SJSA1 (cell line): Measurements from ENCODE around the gene PRND. TPM values are rescaled to one million over a fixed set of nuclear protein-coding genes. Genes with fewer than 3 reads are reported as not detected.
"Not testable (repeated sequence)": the region's sequence is repeated elsewhere in the genome, so short reads cannot be mapped to it uniquely, and the experiment has no call there.

Source experiments
- DNase-seq, 2 experiments: peaks; one replicate each; pipeline ENCODE4 v3.0.0-alpha.2; 2015 to 2020; ENCODE audit warnings: low spot score in 2 of 2, low read depth in 1 of 2
- H3K27ac ChIP-seq: fragments of 250-450 bp; sonication (Bioruptor Pico); 2 replicates; pipeline ENCODE4 v1.5.1; 2020; ENCODE audit warnings: mild to moderate bottlenecking, moderate library complexity
- H3K27me3 ChIP-seq: fragments of 250-450 bp; sonication (Bioruptor Pico); replicated peaks from 2 replicates; pipeline ENCODE4 v1.5.1; 2020; ENCODE audit warnings: mild to moderate bottlenecking, moderate library complexity
- H3K36me3 ChIP-seq: fragments of 250-450 bp; sonication (Bioruptor Pico); 2 replicates; pipeline ENCODE4 v1.5.1; 2020; ENCODE audit warnings: mild to moderate bottlenecking
- H3K4me1 ChIP-seq: fragments of 250-450 bp; sonication (Bioruptor Pico); replicated peaks from 2 replicates; pipeline ENCODE4 v1.6.1; 2021; ENCODE audit warnings: mild to moderate bottlenecking
- H3K4me3 ChIP-seq: fragments of 250-450 bp; sonication (Bioruptor Pico); 2 replicates; pipeline ENCODE4 v1.5.1; 2020; ENCODE audit warnings: mild to moderate bottlenecking
- H3K9me3 ChIP-seq: fragments of 250-450 bp; sonication (Bioruptor Pico); replicated peaks from 2 replicates; pipeline ENCODE4 v1.5.1; 2020; ENCODE audit warnings: mild to moderate bottlenecking
- total RNA-seq: library from RNA; depleted of rRNA; stranded (reverse); fragments of >200 nt; shearing (Covaris generic); gene quantifications from 2 replicates; pipeline ENCODE4 v1.2.3, GENCODE V29; 2014

The PRND gene
- total RNA-seq, 1 experiment from 2014 or later: not detected

DNA sequence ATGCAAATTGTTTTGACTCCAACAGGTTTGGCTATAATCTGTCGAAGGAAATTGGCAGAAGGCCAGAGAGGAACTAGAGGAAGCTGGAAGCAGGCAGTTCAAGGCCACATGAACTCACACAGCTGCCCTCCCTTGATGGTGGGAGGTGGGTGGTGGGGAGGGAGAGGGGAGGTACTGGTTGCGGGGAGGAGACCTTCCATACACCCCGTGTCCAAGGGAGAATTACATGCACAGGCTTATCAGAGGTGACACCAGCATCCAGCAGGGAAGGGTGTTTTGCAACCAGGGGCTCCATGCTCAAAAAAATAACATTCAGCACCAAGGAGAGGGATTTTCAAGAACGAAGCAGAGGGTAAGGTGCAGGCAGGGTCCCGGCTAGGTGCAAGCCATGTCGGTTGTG lies 9.1 kb downstream of the PRND start:
- H3K27me3 ChIP-seq: peaks cover 7% of the 10 kb centered on the region; the same call in 1 of the 2 replicates
- no peak for DNase-seq
- no peak overlapping the region for H3K27ac ChIP-seq
- no peaks in the 10 kb centered on the region for H3K36me3 ChIP-seq
- H3K4me1 ChIP-seq: peaks cover 5% of the 10 kb centered on the region; the same call in 1 of the 2 replicates
- no peaks in the 10 kb centered on the region for H3K9me3 ChIP-seq
- no peak overlapping the region for H3K4me3 ChIP-seq

DNA sequence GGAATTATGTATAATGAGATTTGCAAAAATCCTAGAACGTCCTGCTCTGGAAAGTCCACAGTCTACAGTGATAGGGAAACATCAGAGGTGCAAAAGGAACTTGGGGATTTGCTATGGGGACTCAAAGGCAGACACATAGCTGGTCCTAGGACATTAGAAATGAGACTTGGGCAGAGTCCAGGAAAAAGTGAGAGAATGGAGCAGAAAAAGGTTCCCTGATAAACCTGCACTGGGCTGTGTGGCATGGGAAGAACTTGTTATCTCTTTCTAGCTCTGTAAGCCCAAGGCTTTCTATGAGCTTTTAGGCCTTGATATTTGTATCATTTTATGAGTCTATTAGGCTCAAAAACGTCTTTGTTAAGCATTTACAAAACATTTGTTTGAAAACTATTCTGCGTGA lies 15.2 kb downstream of the PRND start:
- H3K27me3 ChIP-seq: peaks cover 7% of the 10 kb centered on the region
- DNase-seq: no peak
- no peaks in the 10 kb centered on the region for H3K9me3 ChIP-seq
- H3K4me1 ChIP-seq: no peaks in the 10 kb centered on the region
- H3K4me3 ChIP-seq: no peak overlapping the region
- H3K27ac ChIP-seq: no peak overlapping the region
- H3K36me3 ChIP-seq: no peaks in the 10 kb centered on the region

DNA sequence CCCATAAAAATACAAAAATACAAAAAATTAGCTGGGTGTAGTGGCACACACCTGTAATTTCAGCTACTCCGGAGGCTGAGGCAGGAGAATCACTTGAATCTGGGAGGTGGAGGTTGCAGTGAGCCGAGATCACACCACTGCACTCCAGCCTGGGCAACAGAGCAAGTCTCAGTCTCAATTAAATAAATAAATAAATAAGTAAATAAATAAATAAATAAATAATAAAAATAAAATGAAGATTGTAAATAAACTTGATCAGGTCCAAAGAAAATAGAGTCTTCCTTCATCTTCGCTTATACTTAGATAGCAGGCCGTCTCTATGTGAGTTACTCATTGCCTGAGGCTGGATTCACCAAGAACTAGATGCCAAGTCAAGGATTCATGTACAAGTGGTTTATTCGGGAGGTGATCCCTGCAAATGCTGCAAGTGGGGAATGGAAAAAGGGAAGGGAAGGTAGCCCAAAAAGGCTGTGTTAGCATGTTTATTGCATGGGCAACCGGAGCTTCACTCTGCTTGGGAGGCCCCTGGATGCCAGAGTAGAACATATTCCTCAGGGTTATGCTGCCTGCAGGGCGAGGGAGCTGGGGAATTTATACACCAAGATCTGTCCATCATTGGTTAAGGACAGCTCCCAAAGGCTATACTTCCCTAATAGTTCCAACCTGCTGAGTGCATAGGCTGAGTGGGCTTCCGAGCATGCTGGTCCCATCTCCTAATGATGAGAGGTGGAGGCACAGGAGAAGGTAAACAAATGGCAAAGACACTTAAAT lies 16.3 kb downstream of the PRND start:
- no peak overlapping the region for H3K27ac ChIP-seq
- H3K4me1 ChIP-seq: no peaks in the 10 kb centered on the region
- no peak for DNase-seq
- H3K36me3 ChIP-seq: no peaks in the 10 kb centered on the region
- H3K9me3 ChIP-seq: no peaks in the 10 kb centered on the region
- peaks cover 9% of the 10 kb centered on the region for H3K27me3 ChIP-seq
- no peak overlapping the region for H3K4me3 ChIP-seq

GRCh38 chr20:4740774-4741431 lies 19.2 kb downstream of the PRND start:
- no peaks in the 10 kb centered on the region for H3K9me3 ChIP-seq
- no peak overlapping the region for H3K4me3 ChIP-seq
- peaks cover 10% of the 10 kb centered on the region; the same call in 1 of the 2 replicates for H3K27me3 ChIP-seq
- no peaks in the 10 kb centered on the region for H3K36me3 ChIP-seq
- H3K27ac ChIP-seq: no peak overlapping the region
- H3K4me1 ChIP-seq: no peaks in the 10 kb centered on the region
- peak; percentile 29 to 53 for DNase-seq

DNA sequence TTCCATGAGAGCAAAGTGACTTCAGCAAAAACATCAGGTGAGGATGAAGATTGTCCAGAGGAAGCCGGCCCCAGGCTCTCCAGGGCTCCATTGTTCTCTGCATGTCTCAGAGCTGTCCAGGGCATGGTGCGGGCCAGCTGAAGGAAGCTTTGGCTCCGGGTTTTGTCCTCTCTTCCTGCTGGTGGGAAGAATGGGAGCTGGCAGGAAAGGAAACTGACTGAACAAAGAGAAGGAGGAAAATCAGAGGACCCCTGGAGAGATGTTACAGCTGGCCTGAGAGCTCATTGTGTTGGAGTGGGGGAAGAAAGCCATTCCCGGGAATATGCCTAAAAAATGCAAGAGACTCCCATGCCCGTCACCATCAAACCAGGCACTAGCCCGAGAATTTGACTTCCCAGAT lies 27.1 kb downstream of the PRND start:
- Histone ChIP-seq H3K27me3 (peaks cover 16% of the 10 kb centered on the region; the same call in 1 of the 2 replicates), H3K4me3 (no peak overlapping the region), H3K4me1 (no peaks in the 10 kb centered on the region), H3K36me3 (no peaks in the 10 kb centered on the region), H3K9me3 (0 out of 2 replicates have a peak, but pooled peaks cover 3% of the 10 kb centered on the region), H3K27ac (no peak overlapping the region)
- no peak for DNase-seq

- H3K36me3 ChIP-seq: no peaks in the 10 kb centered on the region
- H3K4me3 ChIP-seq: no peak overlapping the region
- no peak for DNase-seq
- H3K27ac ChIP-seq: no peak overlapping the region
- 0 out of 2 replicates have a peak, but pooled peaks cover 3% of the 10 kb centered on the region for H3K9me3 ChIP-seq
- peaks cover 16% of the 10 kb centered on the region; the same call in 1 of the 2 replicates for H3K27me3 ChIP-seq
- H3K4me1 ChIP-seq: no peaks in the 10 kb centered on the region
Measured at GRCh38 chr20:4749326-4749725, 27.6 kb downstream of the PRND start.

DNA sequence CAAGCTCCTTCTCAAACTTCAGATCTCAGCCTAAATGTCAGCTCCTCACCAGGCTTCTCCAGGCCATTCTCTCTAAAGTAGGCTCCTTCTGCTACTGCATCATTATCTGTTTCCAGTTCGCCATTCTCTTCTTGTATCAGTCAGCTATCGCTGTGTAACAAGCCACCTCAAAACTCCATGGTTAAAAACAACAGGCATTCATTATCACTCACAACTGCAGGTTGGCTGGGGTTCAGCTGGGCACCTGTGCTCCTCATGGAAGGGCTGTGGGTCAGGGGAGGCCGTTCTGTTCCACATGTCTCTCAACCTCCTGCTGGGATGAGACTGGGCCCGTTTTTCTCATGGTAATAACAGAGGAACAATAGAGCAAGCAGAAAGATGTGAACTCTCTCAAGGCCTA lies 28.7 kb downstream of the PRND start:
- H3K27ac ChIP-seq: no peak overlapping the region
- DNase-seq: no peak
- no peaks in the 10 kb centered on the region for H3K4me1 ChIP-seq
- no peaks in the 10 kb centered on the region for H3K36me3 ChIP-seq
- 0 out of 2 replicates have a peak, but pooled peaks cover 3% of the 10 kb centered on the region for H3K9me3 ChIP-seq
- H3K4me3 ChIP-seq: no peak overlapping the region
- peaks cover 12% of the 10 kb centered on the region; the same call in 1 of the 2 replicates for H3K27me3 ChIP-seq

GRCh38 chr20:4759100-4759884 lies 37.6 kb downstream of the PRND start:
- H3K27me3 ChIP-seq, H3K27ac ChIP-seq, H3K9me3 ChIP-seq, DNase-seq, H3K4me3 ChIP-seq, H3K36me3 ChIP-seq: not testable (repeated sequence)
- H3K4me1 ChIP-seq: peaks cover 16% of the 10 kb centered on the region

- Histone ChIP-seq H3K36me3 (no peaks in the 10 kb centered on the region), H3K27ac (no peak overlapping the region), H3K4me1 (peaks cover 16% of the 10 kb centered on the region), H3K27me3 (no peaks in the 10 kb centered on the region), H3K4me3 (no peak overlapping the region), H3K9me3 (no peaks in the 10 kb centered on the region)
- DNase-seq: peak in 1 of 2 experiments; percentile 3
Measured at GRCh38 chr20:4763261-4763660, 41.6 kb downstream of the PRND start.

GRCh38 chr20:4763723-4764510 lies 42.2 kb downstream of the PRND start:
- Histone ChIP-seq H3K9me3 (no peaks in the 10 kb centered on the region), H3K4me1 (peaks cover 16% of the 10 kb centered on the region), H3K27me3 (no peaks in the 10 kb centered on the region), H3K4me3 (no peak overlapping the region), H3K36me3 (no peaks in the 10 kb centered on the region), H3K27ac (no peak overlapping the region)
- no peak for DNase-seq

DNA sequence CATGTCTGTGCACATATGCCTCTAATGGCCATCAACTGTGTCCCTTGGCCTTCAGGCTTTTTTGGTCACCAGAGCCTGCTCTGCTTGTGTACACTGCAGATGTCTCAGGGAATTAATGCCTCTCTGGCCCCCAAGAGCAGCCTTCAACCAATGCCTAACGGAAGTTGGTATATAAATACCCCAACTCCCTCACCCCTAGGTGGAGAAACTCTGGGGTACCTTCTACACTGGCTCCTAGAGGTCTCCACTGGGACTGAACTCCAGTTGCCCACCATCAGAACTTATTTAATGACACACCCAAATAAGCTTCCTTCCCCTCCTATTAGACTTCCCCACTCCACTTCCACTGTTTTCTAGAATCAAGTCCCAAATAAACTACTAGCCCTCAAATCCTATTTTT lies 43.1 kb downstream of the PRND start:
- no peaks in the 10 kb centered on the region; the same call in 1 of the 2 replicates for H3K27me3 ChIP-seq
- H3K36me3 ChIP-seq: no peaks in the 10 kb centered on the region
- DNase-seq: no peak
- no peaks in the 10 kb centered on the region for H3K9me3 ChIP-seq
- no peak overlapping the region for H3K27ac ChIP-seq
- H3K4me1 ChIP-seq: peaks cover 16% of the 10 kb centered on the region
- H3K4me3 ChIP-seq: no peak overlapping the region

DNA sequence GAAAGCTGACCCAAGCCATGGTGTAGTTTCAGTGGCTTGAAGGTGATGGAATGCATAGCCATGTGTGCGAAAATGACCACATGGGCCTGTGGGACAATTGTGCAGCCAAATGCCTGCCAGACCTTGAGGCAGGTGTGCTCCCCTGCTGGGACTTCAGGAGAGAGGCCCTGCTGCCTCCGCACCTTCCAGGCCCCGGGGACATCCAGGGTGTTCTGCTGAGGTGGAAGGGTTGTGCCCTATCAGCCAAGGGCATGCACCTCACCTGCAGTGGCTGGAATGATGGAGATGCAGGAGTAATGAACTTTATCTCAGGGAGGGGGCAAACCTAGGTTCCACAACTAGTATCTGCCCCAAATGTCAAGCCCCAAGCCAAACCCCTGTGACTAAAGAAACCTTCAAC lies 44.0 kb downstream of the PRND start:
- H3K36me3 ChIP-seq: no peaks in the 10 kb centered on the region
- no peaks in the 10 kb centered on the region; the same call in 1 of the 2 replicates for H3K27me3 ChIP-seq
- no peak overlapping the region for H3K4me3 ChIP-seq
- H3K9me3 ChIP-seq: no peaks in the 10 kb centered on the region
- peaks cover 15% of the 10 kb centered on the region for H3K4me1 ChIP-seq
- no peak overlapping the region for H3K27ac ChIP-seq
- DNase-seq: no peak

GRCh38 chr20:4766631-4767030 lies 44.9 kb downstream of the PRND start:
- Histone ChIP-seq H3K4me3 (no peak overlapping the region), H3K27ac (no peak overlapping the region), H3K27me3 (no peaks in the 10 kb centered on the region; the same call in 1 of the 2 replicates), H3K4me1 (peaks cover 5% of the 10 kb centered on the region), H3K9me3 (peaks cover 3% of the 10 kb centered on the region; the same call in 1 of the 2 replicates), H3K36me3 (no peaks in the 10 kb centered on the region)
- DNase-seq: no peak
